H1 (cell line): ENCODE measurements around the gene MRPL22. TPM values are rescaled to one million over a fixed set of nuclear protein-coding genes. Genes with fewer than 3 reads are reported as not detected.

Experiments
- CTCF ChIA-PET: fragments of 300-600 bp; sonication (Branson Sonifier 250); formaldehyde crosslinking; loops from one replicate; lab custom pipeline; 2021; ENCODE audit not compliant: partially characterized antibody; lab: Charles Lee
- POLR2A ChIA-PET: fragments of 300-600 bp; sonication (Branson Sonifier 250); formaldehyde crosslinking; loops from one replicate; lab custom pipeline; 2021; ENCODE audit warnings: inconsistent platforms; ENCODE audit not compliant: partially characterized antibody; lab: Charles Lee
- DNase-seq, 2 experiments: peaks; one replicate each; pipeline versions ENCODE4 v3.0.0 to v3.0.0-alpha.2; 2010 to 2022; ENCODE audit warnings: low spot score in 2 of 2, low read depth in 1 of 2, mixed read lengths in 1 of 2
- FAIRE-seq: peaks from 2 replicates; lab custom pipeline; 2011; peaks lifted over from hg19 to GRCh38; lab: Jason Lieb, UNC
- H2AFZ ChIP-seq: 2 replicates; pipeline ENCODE4 v1.8.1; 2012; ENCODE audit warnings: low read length, inconsistent platforms
- H2AK5ac ChIP-seq: 2 replicates; pipeline ENCODE4 v1.6.1; 2013; ENCODE audit warnings: low read depth, low read length
- H2BK120ac ChIP-seq: replicated peaks from 2 replicates; pipeline ENCODE3; 2013; ENCODE audit warnings: low read depth, low read length, inconsistent platforms
- H2BK12ac ChIP-seq: 2 replicates; pipeline ENCODE4 v1.6.1; 2013; ENCODE audit warnings: low read depth, low read length
- H2BK15ac ChIP-seq: 2 replicates; pipeline ENCODE4 v1.6.1; 2013; ENCODE audit warnings: low read length
- H2BK20ac ChIP-seq: 2 replicates; pipeline ENCODE4 v1.6.1; 2013; ENCODE audit warnings: low read length
- H2BK5ac ChIP-seq: 2 replicates; pipeline ENCODE4 v1.6.1; 2013; ENCODE audit warnings: low read depth, low read length
- H3K14ac ChIP-seq: 2 replicates; pipeline ENCODE4 v1.6.1; 2013; ENCODE audit warnings: inconsistent platforms; ENCODE audit not compliant: insufficient read length
- H3K18ac ChIP-seq: 2 replicates; pipeline ENCODE4 v1.6.1; 2013; ENCODE audit warnings: low read length; ENCODE audit errors: extremely low read depth
- H3K23ac ChIP-seq: 2 replicates; pipeline ENCODE4 v1.6.1; 2013; ENCODE audit warnings: inconsistent platforms; ENCODE audit not compliant: insufficient read length
- H3K23me2 ChIP-seq: 2 replicates; pipeline ENCODE4 v1.6.1; 2013; ENCODE audit warnings: low read depth, low read length
- H3K27ac ChIP-seq: 2 replicates; pipeline ENCODE4 v1.6.1; 2011; ENCODE audit warnings: low read depth, low read length, inconsistent platforms
- H3K27me3 ChIP-seq, 4 experiments: replicated peaks in 1 of 4; 1 replicate in 1 of 4; 2 replicates in 3 of 4; pipeline versions ENCODE4 v1.6.1 to v1.8.1; 2011 to 2013; ENCODE audit warnings: low read length in 3 of 4, mild to moderate bottlenecking in 3 of 4, inconsistent platforms in 2 of 4, mixed read lengths in 2 of 4, moderate library complexity in 1 of 4; ENCODE audit not compliant: control insufficient read depth in 3 of 4, insufficient read depth in 3 of 4; ENCODE audit errors: extremely low read depth in 1 of 4
- H3K36me3 ChIP-seq, 4 experiments: 2 replicates each; pipeline versions ENCODE4 v1.6.1 to v1.8.1; 2011 to 2013; ENCODE audit warnings: mild to moderate bottlenecking in 4 of 4, low read length in 3 of 4, moderate library complexity in 2 of 4, control low read depth in 1 of 4, inconsistent platforms in 1 of 4; ENCODE audit not compliant: insufficient read depth in 4 of 4, control insufficient read depth in 2 of 4
- H3K4ac ChIP-seq: replicated peaks from 2 replicates; pipeline ENCODE3; 2013; ENCODE audit warnings: low read length, low read depth, mixed read lengths, inconsistent platforms; ENCODE audit not compliant: insufficient read length
- H3K4me1 ChIP-seq, 4 experiments: replicated peaks in 1 of 4; 1 replicate in 1 of 4; 2 replicates in 3 of 4; pipeline versions ENCODE4 v1.6.1 to v1.8.1; 2011 to 2013; ENCODE audit warnings: low read length in 3 of 4, inconsistent platforms in 2 of 4, mixed read lengths in 1 of 4; ENCODE audit not compliant: insufficient read depth in 4 of 4, control insufficient read depth in 3 of 4
- H3K4me2 ChIP-seq, 2 experiments: 2 replicates each; pipeline versions ENCODE4 v1.6.1 to v1.8.1; 2011 to 2013; ENCODE audit warnings: low read depth in 2 of 2, low read length in 2 of 2, control low read depth in 1 of 2, inconsistent platforms in 1 of 2, mild to moderate bottlenecking in 1 of 2; ENCODE audit not compliant: insufficient read depth in 1 of 2
- H3K4me3 ChIP-seq, 4 experiments: fragments of 200-600, 300-600 bp in 1 of 4; sonication (generic), shearing (Covaris generic), sonication (Bioruptor Twin) in 1 of 4; 2 replicates each; pipeline versions ENCODE4 v1.5.1 to v1.8.1; 2011 to 2016; ENCODE audit warnings: low read length in 4 of 4, low read depth in 3 of 4, control low read depth in 2 of 4, inconsistent platforms in 2 of 4, mild to moderate bottlenecking in 2 of 4, mixed read lengths in 1 of 4, moderate library complexity in 1 of 4; ENCODE audit not compliant: insufficient read depth in 2 of 4; ENCODE audit errors: extremely low read depth in 1 of 4
- H3K56ac ChIP-seq: replicated peaks from 2 replicates; pipeline ENCODE3; 2013; ENCODE audit warnings: low read depth, mild to moderate bottlenecking, mixed read lengths, low read length, inconsistent platforms; ENCODE audit not compliant: insufficient read length
- H3K79me1 ChIP-seq: 2 replicates; pipeline ENCODE4 v1.6.1; 2013; ENCODE audit warnings: low read depth, low read length, control low read depth
- H3K79me2 ChIP-seq, 2 experiments: 2 replicates each; pipeline versions ENCODE4 v1.6.1 to v1.8.1; 2012 to 2013; ENCODE audit warnings: low read length in 2 of 2, mild to moderate bottlenecking in 2 of 2, inconsistent platforms in 1 of 2; ENCODE audit not compliant: insufficient read depth in 2 of 2, control insufficient read depth in 1 of 2
- H3K9ac ChIP-seq, 4 experiments: replicated peaks in 1 of 4; 1 replicate in 1 of 4; 2 replicates in 3 of 4; pipeline versions ENCODE4 v1.6.1 to v1.8.1; 2011 to 2013; ENCODE audit warnings: low read depth in 3 of 4, low read length in 3 of 4, control low read depth in 2 of 4, mild to moderate bottlenecking in 2 of 4, moderate library complexity in 2 of 4, inconsistent platforms in 1 of 4; ENCODE audit errors: extremely low read depth in 1 of 4
- H3K9me3 ChIP-seq, 2 experiments: 2 replicates each; pipeline versions ENCODE4 v1.6.1 to v1.8.1; 2012 to 2013; ENCODE audit warnings: mild to moderate bottlenecking in 2 of 2, moderate library complexity in 2 of 2, control low read depth in 1 of 2, inconsistent platforms in 1 of 2, low read depth in 1 of 2, low read length in 1 of 2, mixed read lengths in 1 of 2; ENCODE audit not compliant: insufficient read depth in 2 of 2
- H4K20me1 ChIP-seq, 2 experiments: replicated peaks in 1 of 2; 2 replicates each; pipeline versions ENCODE3 to v1.8.1; 2011 to 2013; ENCODE audit warnings: inconsistent platforms in 2 of 2, low read length in 2 of 2, mild to moderate bottlenecking in 1 of 2; ENCODE audit not compliant: insufficient read depth in 2 of 2, control insufficient read depth in 1 of 2
- H4K5ac ChIP-seq: 2 replicates; pipeline ENCODE4 v1.6.1; 2013; ENCODE audit warnings: low read length, low read depth, mixed read lengths, inconsistent platforms; ENCODE audit not compliant: insufficient read length
- H4K8ac ChIP-seq: 2 replicates; pipeline ENCODE4 v1.8.0; 2013; ENCODE audit warnings: mild to moderate bottlenecking, moderate library complexity, low read length, inconsistent platforms; ENCODE audit not compliant: insufficient read depth; ENCODE audit errors: extremely low read depth
- H4K91ac ChIP-seq: replicated peaks from 2 replicates; pipeline ENCODE3; 2013; ENCODE audit warnings: low read length, mixed read lengths, inconsistent platforms; ENCODE audit not compliant: insufficient read length
- CEBPB ChIP-seq: IDR thresholded peaks from 2 replicates; pipeline ENCODE4 v1.6.1; 2012; ENCODE audit warnings: low read depth, low read length
- CREB1 ChIP-seq: IDR thresholded peaks from 2 replicates; pipeline ENCODE4 v1.6.1; 2012; ENCODE audit warnings: inconsistent platforms
- EZH2 ChIP-seq: fragments of 200-600 bp; sonication (generic); IDR thresholded peaks from 2 replicates; pipeline ENCODE4 v1.7.1; 2012; ENCODE audit warnings: low read depth, mild to moderate bottlenecking, moderate library complexity, low read length, inconsistent platforms; ENCODE audit not compliant: severe bottlenecking
- GABPA ChIP-seq: IDR thresholded peaks from 2 replicates; pipeline ENCODE4 v1.6.1; 2011; ENCODE audit warnings: mild to moderate bottlenecking, low read length, moderate library complexity, borderline replicate concordance; ENCODE audit not compliant: insufficient read depth
- GTF2F1 ChIP-seq: IDR thresholded peaks from 2 replicates; pipeline ENCODE4 v1.6.1; 2012; ENCODE audit warnings: low read depth, low read length, improper control_type of control experiment, borderline replicate concordance
- HDAC2 ChIP-seq, 2 experiments: fragments of 300-600 bp in 1 of 2; sonication (generic) in 1 of 2; IDR thresholded peaks; 2 replicates each; pipeline ENCODE4 v1.6.1; 2011 to 2012; ENCODE audit warnings: low read depth in 2 of 2, low read length in 2 of 2, mild to moderate bottlenecking in 2 of 2, moderate library complexity in 2 of 2, borderline replicate concordance in 1 of 2, inconsistent platforms in 1 of 2
- HDAC6 ChIP-seq: IDR thresholded peaks from one replicate; pipeline ENCODE4 v1.7.1; 2012; ENCODE audit warnings: low read depth, mild to moderate bottlenecking, inconsistent platforms, low read length, moderate library complexity
- NANOG ChIP-seq: IDR thresholded peaks from 2 replicates; pipeline ENCODE4 v1.6.1; 2011; ENCODE audit warnings: low read length, low read depth, mild to moderate bottlenecking, inconsistent platforms; ENCODE audit not compliant: insufficient read depth, poor library complexity, severe bottlenecking
- POLR2AphosphoS5 ChIP-seq: IDR thresholded peaks from 2 replicates; pipeline ENCODE4 v1.6.1; 2011; ENCODE audit warnings: low read depth, low read length
- RFX5 ChIP-seq: IDR thresholded peaks from 2 replicates; pipeline ENCODE4 v1.6.1; 2011; ENCODE audit warnings: low read depth, low read length, improper control_type of control experiment, borderline replicate concordance
- RXRA ChIP-seq: IDR thresholded peaks from 2 replicates; pipeline ENCODE4 v1.6.1; 2011; ENCODE audit warnings: low read depth, mild to moderate bottlenecking, low read length, moderate library complexity; ENCODE audit not compliant: insufficient read depth
- SIN3A ChIP-seq, 2 experiments: IDR thresholded peaks in 1 of 2; conservative IDR thresholded peaks in 1 of 2; 2 replicates each; pipeline ENCODE4 v1.6.1; 2011 to 2012; ENCODE audit warnings: low read length in 2 of 2, improper control_type of control experiment in 1 of 2, low read depth in 1 of 2, mild to moderate bottlenecking in 1 of 2
- SIRT6 ChIP-seq: IDR thresholded peaks from one replicate; pipeline ENCODE4 v1.7.1; 2012; ENCODE audit warnings: low read length, inconsistent platforms
- SP4 ChIP-seq: IDR thresholded peaks from 2 replicates; pipeline ENCODE4 v1.6.1; 2012; ENCODE audit warnings: low read length, inconsistent platforms
- TEAD4 ChIP-seq: IDR thresholded peaks from 2 replicates; pipeline ENCODE4 v1.6.1; 2012; ENCODE audit warnings: low read depth, low read length, inconsistent platforms, mixed read lengths
- WGBS, 2 experiments: shearing (Covaris generic) in 1 of 2; methylation state at CpG; one replicate each; pipeline versions ENCODE4 v1.1.6 to v1.1.7; 2013 to 2015; ENCODE audit warnings: low lambda C conversion rate in 2 of 2, mixed read lengths in 2 of 2, inconsistent platforms in 1 of 2, low coverage in 1 of 2, missing lambda C conversion rate in 1 of 2; ENCODE audit not compliant: insufficient replicate concordance in 2 of 2, insufficient coverage in 1 of 2, insufficient read length in 1 of 2; ENCODE audit errors: extremely low coverage in 1 of 2, missing lambda C conversion rate in 1 of 2; 5-methylcytosine and 5-hydroxymethylcytosine counted together
- polyA plus RNA-seq, 7 experiments: library from polyadenylated mRNA; depleted of rRNA in 3 of 7; stranded (reverse) in 5 of 7; unstranded in 2 of 7; fragments of >200 nt in 5 of 7; fragments of 200-250 nt in 2 of 7; gene quantifications; 1 replicate in 5 of 7; 2 replicates in 1 of 7; 4 replicates in 1 of 7; pipeline versions ENCODE4 v1.2.1 to v1.2.3, GENCODE V29; 2011 to 2013; ENCODE audit warnings: missing spikeins in 2 of 7, mixed read lengths in 2 of 7
- total RNA-seq: library from RNA; stranded (reverse); fragmentation: NEBNext Ultra II Directional; extraction: Animal tissue kit (Norgen Biotek cat#: 25700); gene quantifications from 2 replicates; pipeline ENCODE4 v1.2.1, GENCODE V29; 2021

MRPL22 gene
- total and polyA plus RNA-seq, 2 of the 8 experiments (the other 6 are each of a cell fraction or from before 2014, with no cell fraction given), result 46.8 to 65.6 TPM

DNA sequence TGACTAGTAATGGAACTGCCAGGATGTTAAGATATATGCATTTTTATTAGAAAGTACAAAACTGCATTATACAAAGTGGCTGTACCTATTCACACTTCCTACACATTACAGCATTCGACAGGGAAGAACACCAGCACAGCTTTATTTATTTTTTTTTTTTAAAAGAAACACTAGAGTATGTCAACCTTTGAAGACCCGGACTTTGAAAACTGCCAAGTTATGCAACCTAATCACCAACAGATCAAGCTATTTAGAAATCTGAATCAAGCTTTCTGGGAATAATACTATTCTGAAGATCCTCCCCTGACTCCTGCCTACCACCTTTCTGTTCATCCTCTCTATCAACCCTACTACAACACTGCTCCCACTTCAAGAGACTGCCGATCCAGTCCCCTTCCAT, 7.3 kb upstream of the MRPL22 start:
- POLR2A ChIA-PET, result no interaction called here
- Histone ChIP-seq H3K56ac (no peak overlapping the region), H4K8ac (no peak overlapping the region), H3K14ac (no peak overlapping the region), H2BK20ac (no peak overlapping the region), H3K27me3 (no peaks in the 10 kb centered on the region), H4K5ac (no peak overlapping the region), H3K23ac (no peak overlapping the region), H2BK15ac (no peak overlapping the region), H3K9me3 (no peaks in the 10 kb centered on the region), H2AK5ac (no peak overlapping the region), H2BK5ac (no peak overlapping the region), H4K20me1 (peaks cover 0 to 2% of the 10 kb centered on the region in 2 experiments), H3K36me3 (peaks cover 3 to 51% (median 27%) of the 10 kb centered on the region in 4 experiments; a peak in 7 of 8 replicates), H2BK120ac (no peak overlapping the region), H2AFZ (no peak overlapping the region), H3K79me2 (peaks cover 5 to 18% of the 10 kb centered on the region in 2 experiments; a peak in 3 of 4 replicates), H3K4me1 (peaks cover 0 to 7% (median 4%) of the 10 kb centered on the region in 4 experiments; a peak in 3 of 7 replicates), H3K4me3 (no peak overlapping the region), H3K4ac (no peak overlapping the region), H2BK12ac (no peak overlapping the region), H3K9ac (no peak overlapping the region), H3K79me1 (no peaks in the 10 kb centered on the region), H3K23me2 (peaks cover 4% of the 10 kb centered on the region; the same call in 1 of the 2 replicates), H4K91ac (no peak overlapping the region), H3K18ac (no peak overlapping the region), H3K4me2 (no peak overlapping the region), H3K27ac (no peak overlapping the region)
- DNase-seq, result no peak
- CTCF ChIA-PET, result interaction anchor here (0.9 kb wide), 1 partner anchor 16 kb away, joined by 7 read pairs; no protein-coding TSS in a partner anchor
- no peak for FAIRE-seq
- WGBS, 2 experiments, result 89% methylated on average over 3 of the region's 3 CpGs; no CpG with 5 or more reads in 1 of the 2 experiments
- TF ChIP-seq GTF2F1 (no peak), GABPA (no peak), HDAC6 (no peak), SIN3A (conservative IDR thresholded peaks at IDR 0.05 in 1 of 2, IDR thresholded peaks at IDR 0.05 in 1 of 2; ENCODE audit: low read depth in 1 of 2, low read length in 2 of 2) (no peak), SIRT6 (no peak), RXRA (no peak), CREB1 (no peak), TEAD4 (no peak), HDAC2 (IDR thresholded peaks at IDR 0.05; ENCODE audit: borderline replicate concordance in 1 of 2, low read depth in 2 of 2, low read length in 2 of 2) (no peak), EZH2 (no peak), NANOG (no peak), CEBPB (no peak), SP4 (no peak), POLR2AphosphoS5 (no peak), RFX5 (no peak)
